ENCODE results near the gene UBIAD1. TPM values are rescaled to one million over a fixed set of nuclear protein-coding genes. Genes with fewer than 3 reads are reported as not detected.

UBIAD1 gene, protein sequence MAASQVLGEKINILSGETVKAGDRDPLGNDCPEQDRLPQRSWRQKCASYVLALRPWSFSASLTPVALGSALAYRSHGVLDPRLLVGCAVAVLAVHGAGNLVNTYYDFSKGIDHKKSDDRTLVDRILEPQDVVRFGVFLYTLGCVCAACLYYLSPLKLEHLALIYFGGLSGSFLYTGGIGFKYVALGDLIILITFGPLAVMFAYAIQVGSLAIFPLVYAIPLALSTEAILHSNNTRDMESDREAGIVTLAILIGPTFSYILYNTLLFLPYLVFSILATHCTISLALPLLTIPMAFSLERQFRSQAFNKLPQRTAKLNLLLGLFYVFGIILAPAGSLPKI
- 13.8 and 15.3 TPM in 2 replicates for total RNA-seq (2014; rRNA removed; shearing (Covaris generic))

- DNase-seq (ENCODE audit: low read depth): peak; percentile 92
These were observed at the start of gene UBIAD1 for GRCh38 chr1:11272832-11273594. TSS of gene UBIAD1 (plus strand) at chr1:11273198. CDS start at chr1:11273532, 334 bp downstream.

DNA sequence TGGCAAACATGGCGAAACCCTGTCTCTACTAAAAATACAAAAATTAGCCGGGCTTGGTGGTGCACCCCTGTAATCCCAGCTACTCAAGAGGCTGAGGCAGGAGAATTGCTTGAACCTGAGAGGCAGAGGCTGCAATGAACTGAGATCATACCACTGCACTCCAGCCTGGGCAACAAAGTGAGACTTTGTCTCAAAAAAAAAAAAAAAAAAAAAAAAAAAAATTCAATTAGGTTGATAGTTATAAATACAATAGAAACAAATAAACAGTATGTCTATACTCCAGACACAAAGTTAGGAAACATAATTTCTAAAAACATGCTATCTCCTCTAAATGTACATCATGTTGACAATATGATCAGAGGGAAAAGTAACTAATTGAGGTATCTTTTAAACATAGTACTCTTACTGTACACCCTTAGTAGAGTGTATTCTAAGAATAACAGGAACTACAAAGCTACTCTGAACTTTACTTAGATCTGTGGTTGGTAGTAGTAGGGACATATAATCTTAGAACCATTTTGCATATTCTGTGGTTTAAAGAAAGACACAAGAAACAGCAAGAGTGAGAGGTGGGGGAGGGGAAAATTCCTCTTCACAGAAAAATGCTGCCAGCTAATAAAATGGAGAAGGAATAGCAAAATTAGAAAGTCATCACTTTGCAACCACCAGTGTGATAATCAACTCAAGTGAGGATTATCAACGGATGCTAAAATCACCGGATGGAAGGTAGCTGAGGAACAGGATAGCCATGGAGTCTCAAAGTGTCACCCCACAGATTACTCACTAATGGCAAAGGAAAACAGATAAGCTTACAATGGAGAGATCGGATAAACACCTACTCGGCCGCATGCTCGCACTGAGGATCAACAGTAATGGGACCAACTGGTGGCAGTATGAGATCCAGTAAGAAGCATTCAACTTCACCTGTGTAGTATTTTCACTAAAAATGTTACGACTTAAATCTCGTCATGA lies 45.6 kb upstream of the UBIAD1 start:
- no peak for DNase-seq (ENCODE audit: low read depth)

- DNase-seq (ENCODE audit: low read depth): no peak
These were observed 43.8 kb upstream of the UBIAD1 start for GRCh38 chr1:11229203-11229602.

DNA sequence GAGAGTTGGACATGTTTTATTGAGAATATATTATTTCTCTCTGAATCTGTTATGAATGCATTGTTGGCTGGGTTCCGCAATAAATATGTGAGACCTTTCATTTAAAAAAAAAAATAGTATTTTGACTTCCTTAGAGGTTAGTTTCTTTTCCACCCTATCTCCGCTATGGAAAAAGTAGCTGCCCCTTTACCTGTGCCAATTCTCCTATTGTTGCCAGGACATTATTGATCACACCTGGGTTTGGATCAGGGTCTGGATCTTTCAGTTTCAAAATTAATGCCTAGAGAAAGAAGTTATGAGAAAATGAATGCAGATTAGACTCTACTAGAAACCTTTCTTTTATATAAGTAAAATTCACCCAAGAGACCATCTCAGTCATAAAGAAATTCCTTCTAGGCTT lies 39.8 kb upstream of the UBIAD1 start:
- DNase-seq (ENCODE audit: low read depth): no peak

DNA sequence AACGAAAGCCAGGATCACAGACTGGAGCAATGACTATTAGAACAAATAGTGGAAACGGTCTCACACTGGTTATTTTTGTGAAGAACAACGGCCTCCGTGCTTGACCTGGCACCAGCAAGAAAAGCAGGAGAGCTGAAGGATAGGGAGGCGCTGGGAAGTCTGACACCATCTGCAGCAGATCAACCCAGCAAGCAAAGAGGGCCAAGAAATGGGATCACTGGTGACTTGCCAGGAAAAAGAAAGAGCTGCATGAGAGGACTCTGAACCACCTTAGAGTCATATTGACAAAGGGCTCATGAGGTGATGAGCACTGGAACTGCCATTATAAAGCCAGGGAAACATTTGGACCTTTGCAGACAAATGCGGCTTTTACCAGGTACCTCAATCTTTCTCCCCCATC lies 35.6 kb upstream of the UBIAD1 start:
- DNase-seq (ENCODE audit: low read depth): no peak

GRCh38 chr1:11238311-11238710 lies 34.7 kb upstream of the UBIAD1 start:
- DNase-seq (ENCODE audit: low read depth): no peak

GRCh38 chr1:11245248-11245647 lies 27.8 kb upstream of the UBIAD1 start:
- DNase-seq (ENCODE audit: low read depth): no peak

GRCh38 chr1:11245904-11246719 lies 26.9 kb upstream of the UBIAD1 start:
- no peak for DNase-seq (ENCODE audit: low read depth)

DNA sequence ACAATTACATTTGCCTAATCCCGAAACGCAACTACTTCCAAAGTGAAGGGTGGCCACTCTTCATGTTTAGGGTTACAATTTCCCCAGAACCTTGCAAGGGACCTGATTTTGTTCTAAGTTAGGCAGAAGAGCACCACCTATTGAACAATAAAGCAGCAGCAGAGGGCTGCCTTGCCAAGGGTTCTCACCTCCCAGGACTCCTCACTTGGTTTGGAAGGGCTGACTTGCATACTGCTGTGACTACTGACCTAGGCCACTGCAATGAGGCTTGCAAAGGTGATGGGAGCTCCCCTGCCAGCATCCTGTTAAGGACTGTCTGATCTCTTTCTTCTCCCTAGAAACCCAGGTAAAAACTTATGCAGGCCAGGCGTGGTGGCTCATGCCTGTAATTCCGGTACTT lies 24.8 kb upstream of the UBIAD1 start:
- no peak for DNase-seq (ENCODE audit: low read depth)

DNA sequence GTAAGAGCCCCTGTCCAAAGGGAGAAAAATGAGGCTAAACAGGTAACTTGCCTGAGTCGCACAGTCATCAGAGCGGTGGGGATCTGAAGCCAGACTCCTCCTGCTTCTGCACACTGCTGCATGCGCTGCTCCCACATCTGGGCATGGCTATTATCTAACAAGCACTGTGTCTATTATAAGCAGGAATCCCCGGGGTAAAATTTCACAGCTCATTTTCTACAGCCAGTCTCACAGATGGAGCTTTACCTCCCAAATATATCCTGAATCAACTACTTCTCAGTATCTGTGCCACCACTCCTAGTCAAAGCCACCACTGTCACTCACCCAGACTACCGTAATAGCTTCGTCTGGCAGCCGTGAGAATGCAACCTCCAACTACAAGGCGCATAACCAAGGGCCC lies 20.5 kb upstream of the UBIAD1 start:
- no peak for DNase-seq (ENCODE audit: low read depth)

GRCh38 chr1:11253226-11253625 lies 19.8 kb upstream of the UBIAD1 start:
- no peak for DNase-seq (ENCODE audit: low read depth)

GRCh38 chr1:11256299-11256698 lies 16.7 kb upstream of the UBIAD1 start:
- no peak for DNase-seq (ENCODE audit: low read depth)

GRCh38 chr1:11262171-11263049 lies 10.6 kb upstream of the UBIAD1 start, which contains the start of gene MTOR:
TSS of gene MTOR (minus strand) at chr1:11262551. CDS start at chr1:11259409, 3,142 bp downstream.
- DNase-seq (ENCODE audit: low read depth): peak; percentile 100

GRCh38 chr1:11266268-11267074 lies 6.5 kb upstream of the UBIAD1 start:
- no peak for DNase-seq (ENCODE audit: low read depth)

- DNase-seq (ENCODE audit: low read depth): peak; percentile 61
These were observed 5.4 kb upstream of the UBIAD1 start for GRCh38 chr1:11267350-11268337.

- DNase-seq (ENCODE audit: low read depth): no peak
These were observed 510 bp upstream of the UBIAD1 start for GRCh38 chr1:11272544-11272831.

- DNase-seq (ENCODE audit: low read depth): no peak
These were observed 717 bp downstream of the UBIAD1 start for GRCh38 chr1:11273595-11274234.

- no peak for DNase-seq (ENCODE audit: low read depth)
These were observed 6.2 kb downstream of the UBIAD1 start for GRCh38 chr1:11279152-11279551.
